IPS-NIHi7 (cell line): ENCODE results near the gene CCDC32.

Experiments used
- DNase-seq: peaks from one replicate; pipeline ENCODE4 v3.0.0; 2012; ENCODE audit warnings: mixed read lengths; ENCODE audit errors: extremely low spot score

The CCDC32 gene

DNA sequence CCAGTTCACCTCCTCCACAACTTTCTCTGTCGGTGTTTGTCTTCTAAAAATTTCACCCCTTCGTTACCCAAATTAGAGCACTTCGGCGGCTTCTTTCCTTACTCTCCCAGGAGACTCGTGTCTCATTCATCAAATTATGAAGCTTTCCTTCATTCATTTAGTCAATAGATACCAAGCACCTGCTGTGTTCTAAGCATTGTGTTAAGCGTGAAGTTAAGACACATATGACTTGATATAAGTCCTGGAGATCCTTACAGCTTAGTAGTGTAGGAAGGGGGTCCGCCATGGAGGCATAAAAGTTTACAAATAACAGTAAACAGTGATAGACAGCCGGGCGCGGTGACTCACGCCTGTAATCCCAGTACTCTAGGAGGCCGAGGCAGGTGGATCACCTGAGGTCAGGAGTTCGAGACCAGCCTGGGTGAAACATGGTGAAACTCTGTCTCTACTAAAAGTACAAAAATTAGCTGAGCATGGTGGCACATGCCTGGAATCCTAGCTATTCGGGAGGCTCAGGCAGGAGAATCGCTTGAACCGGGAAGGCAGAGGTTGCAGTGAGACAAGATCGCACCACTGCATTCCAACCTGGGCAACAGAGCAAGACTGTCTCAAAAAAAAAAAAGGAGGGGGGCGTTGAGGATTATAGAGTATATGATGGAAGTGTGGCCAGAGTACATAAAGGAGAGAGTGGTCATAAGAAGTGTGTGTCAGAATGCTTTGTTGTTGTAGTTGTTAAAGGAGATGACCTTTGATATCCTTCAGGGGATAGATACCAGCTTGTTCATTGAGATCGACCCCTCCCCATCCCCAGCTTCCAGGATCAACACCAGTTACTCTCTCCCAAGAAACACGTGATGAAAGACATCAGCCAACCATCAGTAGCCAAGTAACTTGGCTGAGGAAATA, 744 bp upstream of the CCDC32 start:
- no peak for DNase-seq

DNA sequence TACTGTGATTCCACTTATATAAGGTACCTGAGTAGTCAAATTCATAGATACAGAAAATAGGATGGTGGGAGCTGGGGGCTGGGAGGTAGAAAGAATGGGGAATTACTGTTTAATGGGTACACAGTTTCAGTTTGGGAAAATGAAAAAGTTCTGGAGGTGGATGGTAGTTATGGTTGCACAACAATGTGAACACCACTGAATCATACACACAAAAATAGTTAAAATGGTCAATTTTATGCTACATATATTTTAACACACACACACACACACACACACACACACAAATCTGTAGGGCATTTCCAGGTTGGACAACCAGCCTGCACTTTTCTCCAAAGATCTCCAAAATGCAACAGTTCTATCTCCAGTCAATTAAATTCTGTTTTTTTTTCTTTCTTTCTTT, 1.4 kb downstream of the CCDC32 start:
- no peak for DNase-seq

DNA sequence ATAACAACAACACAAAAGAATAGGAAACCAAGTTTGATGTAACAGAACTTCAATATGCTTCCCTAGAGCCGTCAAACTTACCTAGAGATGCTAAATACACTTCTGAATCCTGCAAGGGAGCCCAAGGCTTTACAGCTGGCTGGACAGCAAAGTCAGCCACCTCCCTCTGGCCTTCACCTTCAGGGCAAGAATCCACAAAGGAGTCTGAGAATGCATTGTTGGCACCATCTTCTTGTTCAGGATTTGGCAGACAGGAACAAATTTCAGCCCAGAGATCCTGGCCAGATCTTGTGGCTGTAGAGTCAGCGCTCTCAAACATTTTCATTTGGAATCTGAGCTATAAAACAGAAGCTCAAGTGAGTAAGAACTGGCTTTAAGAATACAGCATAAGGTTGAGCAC, 2.2 kb downstream of the CCDC32 start:
- no peak for DNase-seq

DNA sequence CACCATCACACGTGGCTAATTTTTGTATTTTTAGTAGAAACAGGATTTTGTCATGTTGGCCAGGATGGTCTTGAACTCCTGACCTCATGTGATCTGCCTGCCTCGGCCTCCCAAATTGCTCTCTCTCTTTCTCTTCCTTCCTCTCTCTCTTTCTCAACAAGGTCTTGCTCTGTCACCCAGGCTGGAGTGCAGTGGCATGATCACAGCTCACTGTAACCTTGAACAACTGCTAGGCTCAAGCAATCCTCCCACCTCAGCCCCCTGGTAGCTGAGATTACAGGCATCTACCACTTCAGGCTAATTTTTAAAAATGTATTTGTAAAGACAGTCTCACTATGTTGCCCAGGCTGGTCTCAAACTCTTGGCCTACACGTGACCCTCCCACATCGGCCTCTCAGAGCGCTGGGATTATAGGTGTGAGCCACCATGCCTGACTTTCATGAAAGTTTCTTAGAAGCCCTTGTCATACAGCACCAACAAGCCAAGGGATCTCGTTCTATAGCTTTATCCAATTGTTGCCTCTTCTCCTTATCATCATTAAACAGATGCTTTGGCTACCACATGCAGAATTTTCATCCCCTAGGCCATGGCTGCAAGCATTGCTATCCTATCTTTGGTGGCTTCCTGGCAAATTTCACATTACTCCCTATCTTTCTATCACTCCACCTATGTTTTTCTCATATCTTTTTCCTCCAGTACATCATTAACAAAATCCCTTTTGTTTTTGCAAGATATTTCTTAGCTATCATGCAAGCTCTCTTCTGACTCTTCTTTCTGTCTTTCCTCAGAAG, 5.7 kb downstream of the CCDC32 start:
- DNase-seq: no peak

DNA sequence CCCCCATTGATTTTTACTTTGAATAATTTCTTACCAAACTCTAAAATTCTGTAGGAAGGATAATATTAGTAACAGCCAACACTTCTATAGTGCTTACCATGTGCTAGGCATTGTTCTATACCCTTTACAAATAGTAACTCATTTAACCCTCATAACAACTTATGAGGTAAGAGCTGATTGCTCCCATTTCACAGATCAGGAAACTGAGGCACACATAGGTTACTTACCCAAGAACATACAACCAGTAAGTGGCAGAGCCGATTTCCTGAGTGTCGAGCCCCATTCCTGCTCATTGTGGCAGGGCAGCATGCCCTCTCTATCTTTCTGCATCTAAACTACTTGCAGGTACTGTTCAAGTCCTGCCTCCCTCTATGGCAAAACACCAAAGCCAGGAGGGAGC, 9.0 kb downstream of the CCDC32 start:
- no peak for DNase-seq

DNA sequence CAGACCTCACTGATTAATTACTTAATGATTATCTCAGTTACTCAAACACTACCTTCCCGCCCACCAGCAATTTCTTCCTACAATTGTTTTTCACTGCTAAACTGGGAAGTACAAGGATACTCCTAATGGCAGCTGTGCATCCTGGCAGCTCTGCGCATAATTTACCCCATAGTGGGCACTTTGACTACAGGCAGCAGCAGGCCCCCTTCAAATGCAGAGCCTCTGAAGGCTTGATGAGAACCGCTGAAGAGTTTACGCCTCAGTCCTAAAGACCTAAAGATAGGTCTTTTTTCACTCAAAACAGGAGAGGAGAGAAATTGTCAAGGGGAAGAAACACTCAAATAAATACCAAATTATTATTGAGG, 10.7 kb downstream of the CCDC32 start:
- peak; percentile 52 for DNase-seq

DNA sequence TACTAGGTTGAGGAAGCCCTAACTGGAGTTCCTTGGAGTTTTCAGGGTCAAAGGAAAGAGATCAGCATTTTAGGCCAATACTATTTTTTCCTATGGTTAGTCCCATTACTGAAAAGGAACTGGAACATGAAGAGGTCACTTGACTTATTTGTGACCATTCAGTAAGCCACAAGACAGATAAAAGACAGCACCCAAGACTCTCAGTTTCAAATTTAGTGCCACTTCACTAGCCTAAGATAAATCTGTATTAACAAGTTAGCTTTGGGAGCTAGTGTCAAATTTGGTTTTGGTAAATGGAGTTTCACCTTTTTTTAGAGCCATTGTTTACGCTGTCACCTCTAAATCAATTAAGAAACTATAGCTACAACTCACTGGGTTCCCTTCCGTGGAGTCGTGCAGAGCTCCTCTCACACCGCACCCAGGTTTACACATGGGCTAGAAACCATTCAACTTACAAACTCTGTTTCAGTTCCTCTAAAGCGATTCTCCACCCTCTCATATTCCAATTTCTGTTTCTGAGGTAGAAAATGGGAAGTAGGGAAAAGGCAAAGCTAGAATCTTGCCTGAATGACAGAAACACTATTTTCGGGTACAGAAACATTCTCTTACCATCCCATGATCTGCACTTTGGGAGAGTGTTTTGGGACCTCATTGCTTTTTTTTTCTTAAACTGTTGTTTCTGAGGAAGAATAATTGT, 14.4 kb downstream of the CCDC32 start:
- DNase-seq: no peak

DNA sequence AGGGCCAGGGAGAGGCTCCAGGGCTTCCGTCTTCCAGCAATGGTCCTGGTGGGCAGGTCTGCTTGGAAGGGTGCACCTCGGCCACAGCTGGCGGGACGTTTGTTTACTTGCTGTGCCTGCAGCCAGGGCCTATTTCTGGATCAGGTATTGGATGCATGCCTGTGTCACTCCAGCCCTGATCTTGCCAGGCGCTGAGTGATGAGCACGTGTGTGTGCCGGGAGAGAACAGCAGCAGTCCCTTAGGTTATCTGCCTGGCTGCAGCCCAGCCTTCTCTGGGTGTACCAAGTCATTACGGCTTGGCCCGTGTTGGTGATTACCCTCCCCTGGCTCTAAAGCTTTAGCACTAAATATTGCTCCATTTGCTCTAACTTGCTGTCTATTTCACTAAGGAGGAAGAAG, 14.9 kb downstream of the CCDC32 start:
- DNase-seq: no peak

DNA sequence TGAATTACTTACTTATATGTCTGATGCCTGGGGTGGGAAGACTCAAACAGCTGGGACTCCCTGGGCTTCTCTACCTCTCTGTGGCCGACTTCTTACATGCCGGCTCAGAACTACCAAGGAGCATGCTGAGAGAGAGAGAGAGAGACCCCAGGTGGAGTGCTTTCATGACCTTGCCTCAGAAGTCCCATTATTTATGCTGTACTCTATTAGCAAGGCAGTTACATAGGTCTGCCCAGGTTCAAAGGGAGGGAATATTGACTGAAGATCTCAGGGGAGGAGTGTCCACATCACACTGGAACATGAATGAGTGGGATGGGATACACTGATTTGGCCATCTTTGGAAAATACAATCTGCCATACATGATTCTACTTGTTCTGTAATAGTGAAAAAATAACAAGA, 16.2 kb downstream of the CCDC32 start:
- no peak for DNase-seq

DNA sequence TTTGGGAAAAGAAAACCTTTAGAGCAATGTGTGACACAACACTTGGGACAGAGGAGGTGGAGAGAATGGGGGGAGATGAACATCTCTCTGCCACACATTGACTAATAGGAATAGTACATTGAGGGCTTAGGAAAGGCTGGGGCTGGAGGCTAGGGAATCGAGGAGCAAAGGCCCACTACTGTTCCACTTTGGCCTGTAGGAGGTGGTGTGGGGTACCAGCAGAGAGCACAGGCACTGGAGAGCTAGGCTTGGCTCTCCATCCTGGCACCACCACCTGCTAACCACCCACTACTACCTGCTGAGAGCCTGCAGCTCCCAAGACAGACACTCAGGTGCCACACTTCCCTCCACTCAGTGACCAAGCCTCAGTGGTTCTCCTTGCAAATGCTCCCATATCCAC, 19.4 kb downstream of the CCDC32 start:
- DNase-seq: peak; percentile 45

DNA sequence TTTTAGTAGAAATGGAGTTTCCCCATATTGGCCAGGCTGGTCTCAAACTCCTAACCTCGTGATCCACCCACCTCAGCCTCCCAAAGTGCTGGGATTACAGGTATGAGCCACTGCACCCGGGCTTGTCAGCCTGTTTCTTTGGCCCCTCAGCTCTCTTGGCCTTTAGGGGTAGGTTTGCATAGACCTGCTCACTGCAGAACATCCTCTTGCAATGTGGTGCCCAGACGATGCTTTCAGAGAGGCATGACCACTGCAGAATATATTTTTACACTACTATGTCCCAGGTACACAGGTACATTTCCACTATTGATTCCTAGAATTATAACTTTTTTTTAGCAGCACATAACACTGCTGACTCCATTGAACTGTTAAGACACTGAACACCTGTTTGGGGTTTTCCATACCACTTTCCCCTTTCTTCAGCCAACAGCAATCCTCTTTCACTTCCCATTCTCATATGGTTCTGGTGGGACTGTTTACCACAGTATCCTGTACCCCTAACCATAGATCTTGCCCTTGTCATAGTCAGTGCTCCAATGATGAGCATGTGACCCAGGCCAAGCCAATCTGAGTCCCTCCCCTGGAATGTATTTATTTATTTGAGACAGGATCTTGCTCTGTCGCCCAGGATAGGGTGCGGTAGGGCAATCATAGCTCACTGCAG, 21.1 kb downstream of the CCDC32 start:
- DNase-seq: no peak

DNA sequence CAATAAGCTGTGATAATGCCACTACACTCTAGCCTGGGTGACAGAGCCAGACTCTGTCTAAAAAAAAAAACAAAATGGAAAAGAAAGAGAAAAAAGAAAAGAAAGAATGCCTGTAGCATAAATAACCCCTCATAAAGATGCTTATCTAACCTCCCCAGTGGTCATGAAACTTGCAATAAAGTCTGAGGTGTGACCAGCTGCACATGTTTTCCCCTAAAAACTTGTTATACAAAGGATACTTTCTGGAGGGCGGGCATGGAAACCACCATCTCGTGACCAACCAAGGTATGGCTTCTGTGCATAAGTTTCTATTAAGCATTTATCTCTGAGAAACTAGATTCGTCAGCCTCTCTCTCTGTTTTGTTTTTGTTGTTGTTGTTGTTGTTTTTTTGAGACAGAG, 21.8 kb downstream of the CCDC32 start:
- no peak for DNase-seq

DNA sequence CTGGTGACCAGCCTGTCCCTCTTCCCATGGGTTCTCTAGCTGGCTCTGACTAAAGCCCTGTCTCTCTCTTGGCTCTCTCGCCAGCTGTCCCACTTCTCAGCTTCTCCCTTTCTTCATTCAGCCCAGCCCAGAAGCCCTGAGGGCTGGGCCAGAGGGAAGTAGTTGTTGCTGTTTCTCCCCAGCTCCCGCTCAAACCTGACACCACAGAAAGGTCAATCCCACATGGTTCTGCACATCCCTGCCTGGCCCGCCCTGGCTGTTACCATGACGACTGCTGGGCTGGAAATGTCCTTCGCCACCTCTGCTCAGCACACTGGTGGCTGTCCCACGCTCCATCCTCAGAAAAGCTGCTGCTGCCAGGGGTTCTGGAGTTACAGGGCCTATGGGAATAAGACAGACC, 25.9 kb downstream of the CCDC32 start:
- DNase-seq: no peak

DNA sequence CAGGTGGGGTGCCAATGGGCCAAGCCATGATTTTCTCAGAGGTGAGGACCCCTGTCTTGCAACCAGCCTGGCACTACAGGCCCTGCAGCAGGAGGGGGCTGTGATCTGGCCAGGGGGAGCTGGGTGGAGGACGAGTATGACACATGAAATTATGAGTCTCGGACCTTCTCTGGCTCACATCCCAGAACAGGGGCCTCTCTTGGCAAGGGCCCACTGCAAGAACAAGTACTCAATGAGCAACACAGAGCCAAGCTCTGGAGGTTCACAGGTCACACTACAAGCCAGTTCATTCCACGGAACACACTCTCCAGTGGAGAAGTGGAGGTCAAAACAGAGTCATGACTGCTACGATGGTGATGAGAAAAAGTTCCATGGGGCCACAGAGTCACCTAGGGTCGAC, 28.3 kb downstream of the CCDC32 start:
- no peak for DNase-seq

DNA sequence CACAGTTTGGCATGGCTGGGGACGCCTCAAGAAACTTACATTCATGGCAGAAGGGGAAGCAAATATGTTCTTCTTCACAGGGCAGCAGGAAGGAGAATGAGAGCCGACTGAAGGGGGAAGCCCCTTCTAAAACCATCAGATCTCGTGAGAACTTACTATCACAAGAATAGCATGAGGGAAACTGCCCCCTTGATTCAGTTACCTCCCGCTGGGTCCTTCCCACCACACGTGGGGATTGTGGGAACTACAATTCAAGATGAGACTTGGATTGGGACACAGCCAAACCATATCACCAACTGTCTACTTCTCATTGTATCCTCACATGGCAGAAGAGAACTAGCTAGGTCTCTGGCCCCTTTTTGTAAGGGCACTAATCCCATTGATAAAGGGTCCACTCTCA, 30.5 kb downstream of the CCDC32 start:
- no peak for DNase-seq

DNA sequence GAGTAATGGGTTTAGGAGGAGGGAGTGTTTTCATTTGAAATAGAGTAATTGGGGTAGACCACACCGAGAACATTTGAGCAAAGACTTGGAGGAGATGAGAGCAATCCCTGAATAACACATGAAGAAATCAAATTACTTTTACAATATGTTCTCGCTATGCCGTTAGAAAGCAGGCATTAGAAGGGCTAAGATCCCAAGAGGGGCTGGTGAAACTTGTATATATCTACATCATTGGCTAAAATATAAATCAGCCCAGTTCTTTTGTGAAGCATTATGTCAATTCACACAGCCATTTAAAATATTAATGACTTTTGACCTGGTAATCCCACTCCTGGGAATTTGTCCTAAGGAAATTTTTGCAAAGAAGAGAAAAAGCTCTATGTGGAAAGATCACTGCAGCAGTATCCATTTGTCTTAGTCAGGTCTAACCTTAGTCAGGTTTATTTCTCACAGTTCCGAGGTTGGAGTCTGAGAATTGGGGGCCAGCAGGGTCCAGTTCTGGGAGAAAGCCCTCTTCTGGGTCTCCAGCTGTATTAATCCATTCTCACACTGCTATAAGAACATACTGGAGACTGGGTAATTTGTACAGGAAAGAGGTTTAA, 31.0 kb downstream of the CCDC32 start:
- no peak for DNase-seq

DNA sequence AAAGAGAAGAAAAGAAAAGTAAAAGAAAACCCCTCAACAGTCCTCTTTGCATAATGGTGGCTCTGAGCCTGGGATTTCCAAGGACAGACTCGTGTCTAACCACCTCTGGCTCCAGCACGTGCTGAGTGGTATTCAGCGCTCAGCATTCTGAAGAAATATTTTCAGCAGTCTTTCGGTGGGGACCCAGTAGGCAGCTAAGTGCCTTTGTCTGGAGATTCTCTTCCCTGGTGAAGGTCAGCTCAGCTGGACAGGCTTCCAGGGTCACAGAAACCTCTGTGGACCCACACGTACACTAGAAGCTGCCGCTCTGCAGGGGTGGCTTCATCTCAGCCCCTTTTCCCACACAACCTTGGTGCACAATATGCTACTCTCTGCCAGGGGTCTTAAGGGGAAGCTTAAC, 36.0 kb downstream of the CCDC32 start:
- no peak for DNase-seq

DNA sequence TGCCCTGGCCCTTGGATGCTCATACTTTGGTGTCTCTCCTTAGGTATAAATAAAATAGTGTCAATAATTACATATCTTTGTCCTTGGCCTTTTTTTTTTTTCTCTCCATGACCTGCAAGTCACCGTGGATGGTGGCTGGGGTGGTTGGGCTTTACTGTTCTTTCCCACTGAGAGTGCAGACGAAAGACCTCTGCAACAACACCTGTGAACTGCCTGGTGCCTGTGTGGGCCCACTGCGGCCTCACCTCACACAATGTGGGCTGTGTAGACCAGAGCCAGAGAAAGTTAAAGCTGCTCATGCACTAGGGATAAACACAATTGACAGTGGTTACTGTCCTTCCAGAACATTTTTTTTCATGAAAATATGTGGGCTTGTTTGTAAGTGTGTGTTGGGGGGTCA, 39.0 kb downstream of the CCDC32 start:
- no peak for DNase-seq

DNA sequence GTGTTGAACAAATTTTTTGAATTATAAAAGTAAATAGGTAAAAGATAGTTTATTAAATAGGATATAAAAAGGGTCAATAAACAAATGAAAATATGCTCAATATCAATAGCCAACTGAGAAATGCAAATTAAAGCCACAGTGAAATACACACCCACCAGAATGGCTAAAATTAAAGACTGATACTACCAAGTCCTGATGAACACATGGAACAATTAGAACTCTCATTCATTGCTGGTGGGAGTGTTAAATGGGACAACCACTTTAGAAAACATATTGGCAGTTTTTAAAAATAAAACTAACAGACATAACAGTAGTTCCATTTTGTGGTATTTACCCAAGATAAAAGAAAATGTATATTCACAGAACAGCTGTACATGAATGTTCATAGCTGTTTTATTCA, 41.2 kb downstream of the CCDC32 start:
- no peak for DNase-seq

DNA sequence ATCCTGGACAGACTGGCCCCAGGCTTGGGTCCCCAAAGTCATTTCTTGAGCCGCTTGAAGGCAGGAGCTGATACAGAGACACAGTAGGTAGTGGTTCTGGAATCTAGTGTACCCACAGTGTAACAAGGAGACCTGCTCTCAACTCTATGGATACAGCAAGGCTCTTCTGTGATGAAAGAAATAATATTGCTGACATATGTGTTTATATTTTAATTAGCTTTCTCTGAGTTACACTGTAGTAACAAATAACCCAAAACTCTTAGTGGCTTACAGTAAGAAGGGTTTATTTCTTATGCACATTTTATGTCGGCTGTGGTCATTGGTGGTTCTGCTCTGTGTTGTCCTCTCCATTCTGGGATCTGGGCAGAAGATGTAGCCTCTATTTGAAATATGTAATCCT, 48.5 kb downstream of the CCDC32 start:
- DNase-seq: no peak

DNA sequence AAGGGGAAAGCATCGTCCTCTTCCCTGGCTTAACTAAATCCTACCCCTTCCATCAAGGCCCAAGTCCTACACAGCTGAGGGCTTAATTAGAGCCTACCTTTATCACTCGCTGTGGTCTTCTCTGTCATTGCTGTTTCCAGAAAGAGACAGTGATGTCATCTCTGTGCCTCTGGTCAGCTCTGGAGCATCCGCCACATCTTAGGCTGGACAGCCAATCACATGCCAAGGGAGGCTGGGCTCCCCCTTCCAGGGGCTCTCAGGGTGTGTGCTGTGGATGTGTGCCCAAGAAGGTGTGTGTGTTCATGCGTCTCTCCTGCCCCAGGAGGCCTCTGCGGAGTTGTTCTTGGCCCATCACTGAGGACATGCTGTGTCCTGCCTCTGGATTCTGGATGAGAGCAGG, 51.2 kb downstream of the CCDC32 start:
- no peak for DNase-seq

DNA sequence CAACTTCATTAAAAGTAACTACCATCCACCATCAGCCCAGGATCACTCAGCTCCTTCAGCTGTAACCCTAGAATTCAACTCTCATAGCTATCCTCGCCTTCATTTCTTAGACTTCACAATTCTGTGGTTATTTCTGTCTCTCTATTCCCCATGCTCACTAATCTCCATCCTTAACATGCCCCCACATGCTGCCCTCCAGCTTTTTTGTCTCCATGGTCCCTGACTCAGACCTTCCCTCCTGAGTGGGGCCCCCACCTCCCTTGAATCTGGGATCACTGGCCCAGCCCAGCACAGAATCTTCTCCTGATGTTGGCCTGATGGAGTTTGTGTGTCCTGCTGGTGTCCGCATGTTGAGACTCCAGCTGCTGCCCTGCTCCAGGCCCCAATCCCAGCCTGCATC, 52.4 kb downstream of the CCDC32 start:
- DNase-seq: no peak
